SJCRH30 (cell line): ENCODE data around the gene TMEM232. TPM values are rescaled to one million over a fixed set of nuclear protein-coding genes. Genes with fewer than 3 reads are reported as not detected.
"Not testable (repeated sequence)": the region's sequence is repeated elsewhere in the genome, so short reads cannot be mapped to it uniquely, and the experiment has no call there.

Source experiments
- DNase-seq, 2 experiments: peaks; one replicate each; pipeline ENCODE4 v3.0.0-alpha.2; 2015 to 2020
- H3K27ac ChIP-seq: fragments of 250-450 bp; sonication (Bioruptor Pico); 2 replicates; pipeline ENCODE4 v1.5.1; 2020; ENCODE audit warnings: mild to moderate bottlenecking, moderate library complexity
- H3K27me3 ChIP-seq: fragments of 250-450 bp; sonication (Bioruptor Pico); 2 replicates; pipeline ENCODE4 v1.5.1; 2020; ENCODE audit warnings: mild to moderate bottlenecking, moderate library complexity
- H3K36me3 ChIP-seq: fragments of 250-450 bp; sonication (Bioruptor Pico); 2 replicates; pipeline ENCODE4 v1.5.1; 2020; ENCODE audit warnings: mild to moderate bottlenecking, moderate library complexity
- H3K4me1 ChIP-seq: fragments of 250-450 bp; sonication (Bioruptor Pico); 2 replicates; pipeline ENCODE4 v1.5.1; 2020; ENCODE audit warnings: mild to moderate bottlenecking, moderate library complexity
- H3K4me3 ChIP-seq: fragments of 250-450 bp; sonication (Bioruptor Pico); 2 replicates; pipeline ENCODE4 v1.5.1; 2020; ENCODE audit warnings: mild to moderate bottlenecking, moderate library complexity
- H3K9me3 ChIP-seq: fragments of 250-450 bp; sonication (Bioruptor Pico); replicated peaks from 2 replicates; pipeline ENCODE4 v1.5.1; 2020; ENCODE audit warnings: mild to moderate bottlenecking, moderate library complexity
- total RNA-seq: library from RNA; depleted of rRNA; stranded (reverse); fragments of >200 nt; shearing (Covaris generic); gene quantifications from 2 replicates; pipeline ENCODE4 v1.2.3, GENCODE V29; 2014

The TMEM232 gene
- total RNA-seq, 1 experiment from 2014 or later = 0.97 TPM

DNA sequence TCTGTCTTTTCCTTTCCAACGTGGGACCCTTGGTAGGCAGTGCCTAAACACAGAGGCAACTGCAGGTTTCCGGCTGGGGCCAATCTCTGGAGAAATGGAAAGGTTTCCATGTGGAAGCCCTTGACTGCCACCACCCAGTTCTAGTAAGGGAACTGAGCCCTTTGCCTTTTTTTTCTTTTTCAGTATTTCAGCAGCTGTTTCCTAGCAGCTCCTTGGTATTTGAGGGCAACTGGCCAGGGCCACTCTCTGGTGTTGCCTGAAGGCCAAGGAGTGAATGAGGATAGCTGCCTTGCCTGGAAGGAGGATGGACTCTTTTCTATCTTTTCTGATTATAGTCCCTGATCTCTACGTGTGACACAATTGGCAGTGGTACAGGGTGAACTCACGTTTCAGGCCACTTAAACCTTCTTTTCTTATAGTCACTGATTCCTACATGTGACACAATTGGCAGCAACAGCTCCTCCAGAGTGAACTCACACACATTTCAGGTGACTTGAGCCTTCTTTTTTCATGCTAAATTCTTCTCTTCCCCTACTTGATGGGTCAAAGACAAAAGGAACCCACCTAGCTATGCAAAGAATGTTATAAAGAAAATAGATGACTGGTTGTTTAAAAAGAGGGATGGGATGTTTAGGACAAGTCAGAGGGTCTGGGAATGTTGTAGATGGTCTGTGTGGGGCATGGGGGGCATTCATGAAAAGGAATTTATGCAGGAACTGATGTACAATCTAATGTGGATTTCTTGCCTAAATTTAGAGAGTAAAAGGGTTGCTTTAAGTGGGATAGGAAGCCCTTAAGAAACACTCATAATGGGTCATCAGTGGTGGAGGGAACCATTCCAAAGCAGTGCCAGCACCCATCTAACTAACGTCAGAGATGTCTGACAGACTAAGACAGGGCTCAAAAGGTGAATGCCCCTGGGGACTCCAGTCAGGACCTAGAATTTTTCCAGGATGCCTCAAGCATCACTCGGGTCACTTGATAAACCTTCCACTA, 190.1 kb downstream of the TMEM232 start:
- peak in 1 of 2 experiments; percentile 4 for DNase-seq
- no peaks in the 10 kb centered on the region for H3K27me3 ChIP-seq

DNA sequence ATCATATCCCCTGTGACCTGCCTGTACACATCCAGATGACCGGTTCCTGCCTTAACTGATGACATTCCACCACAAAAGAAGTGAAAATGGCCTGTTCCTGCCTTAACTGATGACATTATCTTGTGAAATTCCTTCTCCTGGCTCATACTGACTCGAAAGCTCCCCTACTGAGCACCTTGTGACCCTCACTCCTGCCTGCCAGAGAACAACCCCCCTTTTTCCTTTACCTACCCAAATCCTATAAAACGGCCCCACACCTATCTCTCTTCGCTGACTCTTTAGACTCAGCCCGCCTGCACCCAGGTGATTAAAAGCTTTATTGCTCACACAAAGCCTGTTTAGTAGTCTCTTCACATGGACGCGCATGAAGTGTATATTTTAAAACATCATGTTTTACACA, 191.3 kb downstream of the TMEM232 start:
- not testable (repeated sequence) for H3K9me3 ChIP-seq, DNase-seq, H3K36me3 ChIP-seq, H3K4me3 ChIP-seq, H3K4me1 ChIP-seq, H3K27ac ChIP-seq, H3K27me3 ChIP-seq

More for the DNA sequence above, 190.1 kb downstream of the TMEM232 start:
- no peaks in the 10 kb centered on the region for H3K4me1 ChIP-seq
- H3K27ac ChIP-seq = no peak overlapping the region
- no peak overlapping the region for H3K4me3 ChIP-seq
- no peaks in the 10 kb centered on the region for H3K9me3 ChIP-seq
- H3K36me3 ChIP-seq = no peaks in the 10 kb centered on the region

DNA sequence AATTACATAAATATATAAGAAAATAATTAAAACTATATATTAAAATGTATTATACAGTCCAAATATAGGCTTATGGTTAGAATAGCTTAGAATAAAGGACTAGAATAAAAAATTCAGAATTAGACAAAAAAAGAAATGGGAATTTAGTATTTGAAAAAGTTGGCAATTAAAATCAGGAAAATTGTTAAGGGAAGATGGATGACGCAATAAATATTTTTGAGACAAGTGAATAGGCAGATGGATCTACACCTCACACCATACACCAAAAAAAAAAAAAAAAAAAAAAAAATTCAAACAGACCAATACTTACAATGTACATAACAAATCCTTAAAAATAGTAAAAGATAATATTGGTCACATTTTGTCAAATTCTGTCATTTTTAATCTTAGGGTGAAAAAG, 200.7 kb downstream of the TMEM232 start:
- Histone ChIP-seq H3K4me3 (no peak overlapping the region), H3K9me3 (no peaks in the 10 kb centered on the region), H3K27me3 (no peaks in the 10 kb centered on the region), H3K27ac (no peak overlapping the region), H3K4me1 (no peaks in the 10 kb centered on the region), H3K36me3 (no peaks in the 10 kb centered on the region)
- no peak for DNase-seq

DNA sequence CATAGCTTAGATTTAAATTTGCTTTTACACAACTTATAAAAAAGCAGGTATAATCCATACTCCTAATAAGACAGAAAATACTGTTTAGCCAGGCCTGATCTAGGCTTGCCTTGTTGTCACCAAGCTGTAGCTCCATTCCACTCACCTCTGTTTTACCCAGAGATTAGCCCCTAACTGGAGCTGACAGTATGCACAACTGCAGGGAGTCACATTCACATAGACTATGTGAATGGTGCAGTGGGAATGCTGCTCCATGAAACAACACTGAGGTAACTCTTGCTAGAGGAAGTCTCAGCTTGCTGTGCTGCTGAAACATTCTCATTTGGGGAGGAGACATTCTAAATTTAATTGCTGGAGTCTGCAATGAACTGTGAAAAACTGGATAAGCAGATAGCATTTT, 209.1 kb downstream of the TMEM232 start:
- H3K4me1 ChIP-seq = no peaks in the 10 kb centered on the region
- no peak overlapping the region for H3K4me3 ChIP-seq
- H3K36me3 ChIP-seq = no peaks in the 10 kb centered on the region
- H3K27ac ChIP-seq = no peak overlapping the region
- H3K27me3 ChIP-seq = no peaks in the 10 kb centered on the region; the same call in 1 of the 2 replicates
- no peak for DNase-seq
- no peaks in the 10 kb centered on the region for H3K9me3 ChIP-seq

DNA sequence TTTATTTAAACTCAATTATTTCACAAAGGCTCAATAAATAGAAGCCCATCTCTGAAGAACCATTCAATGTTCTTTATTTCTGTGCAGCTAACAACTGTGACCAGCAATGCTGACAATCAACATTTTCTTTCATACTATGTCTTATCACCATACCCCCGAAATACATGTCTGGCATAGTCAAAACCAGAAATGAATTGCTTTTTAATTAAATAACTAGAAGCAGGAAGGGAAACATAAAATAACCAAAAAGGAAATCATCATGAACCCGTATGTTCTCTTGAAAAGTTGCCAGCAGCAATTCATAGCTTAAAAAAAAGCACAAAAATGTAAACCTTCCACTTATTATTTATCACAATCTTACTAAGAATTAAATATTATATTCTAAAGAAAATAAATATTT, 212.4 kb downstream of the TMEM232 start:
- no peaks in the 10 kb centered on the region for H3K36me3 ChIP-seq
- H3K9me3 ChIP-seq = no peaks in the 10 kb centered on the region
- DNase-seq = no peak
- no peak overlapping the region for H3K27ac ChIP-seq
- H3K27me3 ChIP-seq = no peaks in the 10 kb centered on the region; the same call in 1 of the 2 replicates
- no peak overlapping the region for H3K4me3 ChIP-seq
- H3K4me1 ChIP-seq = no peaks in the 10 kb centered on the region

DNA sequence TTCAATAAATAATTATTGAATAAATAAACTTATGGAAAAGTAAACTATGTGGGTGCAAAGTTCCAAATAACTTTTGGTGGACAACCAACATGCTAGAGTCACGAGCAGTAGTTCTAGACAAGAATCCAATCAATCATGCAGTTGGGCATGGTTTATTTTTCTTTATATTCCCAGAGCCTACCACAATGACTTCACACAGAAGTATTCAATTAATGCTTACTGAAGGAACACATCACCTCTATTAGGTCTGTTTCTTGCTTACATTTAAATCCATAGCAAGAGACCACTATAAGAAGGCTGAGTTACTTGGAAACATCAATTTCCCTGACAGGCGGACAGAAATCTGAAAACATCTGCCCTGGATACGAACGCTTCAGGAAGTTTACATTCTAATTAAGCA, 214.2 kb downstream of the TMEM232 start:
- no peak overlapping the region for H3K27ac ChIP-seq
- no peak for DNase-seq
- no peaks in the 10 kb centered on the region for H3K36me3 ChIP-seq
- no peaks in the 10 kb centered on the region for H3K4me1 ChIP-seq
- no peak overlapping the region for H3K4me3 ChIP-seq
- no peaks in the 10 kb centered on the region; the same call in 1 of the 2 replicates for H3K27me3 ChIP-seq
- H3K9me3 ChIP-seq = no peaks in the 10 kb centered on the region

DNA sequence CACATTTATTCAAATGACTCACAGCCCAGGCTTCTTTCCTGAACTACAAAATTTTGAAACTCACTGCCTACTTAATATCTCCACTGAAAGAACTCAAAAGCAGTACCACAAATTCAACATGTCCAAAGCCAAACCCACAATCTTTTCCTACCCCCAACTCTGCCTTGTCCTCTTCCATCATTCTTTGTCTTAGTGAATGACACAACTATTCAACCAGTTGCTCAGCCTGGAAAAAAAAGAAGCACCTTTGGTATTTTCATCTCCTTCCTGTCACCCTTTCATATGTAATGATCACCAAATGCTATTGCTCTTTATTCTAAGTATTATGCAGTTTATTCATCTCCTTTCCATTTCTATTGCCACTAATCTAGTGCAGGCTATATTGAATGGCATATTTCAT, 216.3 kb downstream of the TMEM232 start:
- Histone ChIP-seq H3K4me1 (no peaks in the 10 kb centered on the region), H3K4me3 (no peak overlapping the region), H3K9me3 (no peaks in the 10 kb centered on the region), H3K36me3 (no peaks in the 10 kb centered on the region), H3K27me3 (no peaks in the 10 kb centered on the region; the same call in 1 of the 2 replicates), H3K27ac (no peak overlapping the region)
- no peak for DNase-seq

DNA sequence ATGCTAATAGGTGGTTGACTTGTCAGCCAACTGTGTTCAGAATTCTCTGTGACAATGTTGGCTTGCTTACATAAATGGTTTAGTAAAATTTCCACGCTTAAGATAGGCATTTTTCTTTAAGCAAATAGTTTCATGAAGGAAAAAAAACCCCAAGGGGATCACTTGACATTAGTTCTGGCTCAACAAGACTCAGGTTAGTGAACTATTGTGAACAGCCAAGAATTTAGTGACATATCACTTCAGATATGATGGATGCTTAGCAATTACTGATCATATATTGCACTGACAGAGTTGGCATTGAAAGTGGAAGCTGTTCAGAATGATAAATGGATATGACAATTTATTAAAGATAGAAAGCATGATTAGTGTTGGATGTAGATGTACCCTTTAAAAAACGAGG, 218.5 kb downstream of the TMEM232 start:
- no peak overlapping the region for H3K4me3 ChIP-seq
- H3K9me3 ChIP-seq = no peaks in the 10 kb centered on the region

DNA sequence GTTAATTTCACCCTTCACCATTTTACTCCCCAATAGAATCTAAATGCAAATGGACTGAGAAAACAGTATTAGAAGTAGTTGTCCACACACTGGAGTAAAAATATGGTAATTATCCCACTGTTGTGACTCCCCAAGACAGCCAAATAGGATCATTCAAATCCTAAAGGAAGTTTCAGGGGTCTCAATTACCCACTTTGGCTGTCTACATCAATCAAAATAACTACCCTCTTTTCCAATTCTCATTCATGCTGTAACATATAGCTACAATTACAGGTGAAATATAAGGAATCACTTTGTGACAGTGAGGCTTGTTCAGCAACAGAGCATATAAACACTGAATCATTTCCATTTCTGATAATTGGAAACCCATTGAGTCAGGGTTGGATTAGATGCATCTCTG, 220.1 kb downstream of the TMEM232 start:
- Histone ChIP-seq H3K4me3 (no peak overlapping the region), H3K36me3 (no peaks in the 10 kb centered on the region), H3K9me3 (no peaks in the 10 kb centered on the region), H3K27me3 (no peaks in the 10 kb centered on the region; the same call in 1 of the 2 replicates), H3K27ac (no peak overlapping the region), H3K4me1 (no peaks in the 10 kb centered on the region)
- DNase-seq = no peak

More for the DNA sequence above, 218.5 kb downstream of the TMEM232 start:
- H3K4me1 ChIP-seq = no peaks in the 10 kb centered on the region
- no peak for DNase-seq
- no peaks in the 10 kb centered on the region for H3K36me3 ChIP-seq
- H3K27me3 ChIP-seq = no peaks in the 10 kb centered on the region; the same call in 1 of the 2 replicates
- H3K27ac ChIP-seq = no peak overlapping the region

DNA sequence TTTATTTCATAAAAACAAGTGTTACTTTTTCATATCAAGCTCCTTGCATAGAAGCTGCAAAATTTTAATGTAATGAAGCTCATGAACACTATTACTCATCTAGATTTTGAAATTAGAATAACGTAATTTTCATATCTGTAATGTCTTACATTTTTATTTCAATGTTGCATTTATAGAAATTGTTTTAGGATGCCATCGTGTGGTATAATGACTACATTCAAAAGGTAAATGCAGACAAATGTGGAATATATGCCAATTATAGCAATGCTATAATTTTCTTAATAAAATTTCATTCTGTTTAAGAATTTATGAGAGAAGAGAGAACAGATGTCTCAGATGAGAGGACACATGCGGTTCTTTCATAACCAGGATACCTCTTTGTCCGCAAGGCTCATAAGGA, 230.2 kb downstream of the TMEM232 start:
- Histone ChIP-seq H3K27me3 (no peaks in the 10 kb centered on the region), H3K4me1 (no peaks in the 10 kb centered on the region), H3K4me3 (no peak overlapping the region), H3K27ac (no peak overlapping the region), H3K36me3 (no peaks in the 10 kb centered on the region), H3K9me3 (no peaks in the 10 kb centered on the region)
- DNase-seq = no peak

DNA sequence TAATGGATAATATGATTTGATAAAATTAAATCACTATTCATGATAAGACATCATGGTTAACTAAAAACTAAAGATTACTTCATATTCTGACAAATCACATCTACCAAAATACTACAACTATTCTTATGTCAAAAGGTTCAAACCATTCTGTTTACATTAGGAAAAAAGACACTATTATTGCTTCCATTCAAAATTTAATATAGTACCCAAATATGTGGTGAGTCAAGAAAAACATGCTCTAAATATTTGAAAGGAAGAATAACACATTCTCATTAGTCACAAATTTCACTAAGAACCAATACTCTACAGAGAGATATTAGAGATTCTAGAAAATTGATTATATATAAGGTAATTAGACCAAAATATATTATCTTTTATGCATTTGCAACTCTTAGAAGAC, 234.0 kb downstream of the TMEM232 start:
- no peak overlapping the region for H3K27ac ChIP-seq
- no peaks in the 10 kb centered on the region for H3K27me3 ChIP-seq
- no peaks in the 10 kb centered on the region for H3K9me3 ChIP-seq
- H3K36me3 ChIP-seq = no peaks in the 10 kb centered on the region
- no peak for DNase-seq
- no peaks in the 10 kb centered on the region for H3K4me1 ChIP-seq
- H3K4me3 ChIP-seq = no peak overlapping the region

DNA sequence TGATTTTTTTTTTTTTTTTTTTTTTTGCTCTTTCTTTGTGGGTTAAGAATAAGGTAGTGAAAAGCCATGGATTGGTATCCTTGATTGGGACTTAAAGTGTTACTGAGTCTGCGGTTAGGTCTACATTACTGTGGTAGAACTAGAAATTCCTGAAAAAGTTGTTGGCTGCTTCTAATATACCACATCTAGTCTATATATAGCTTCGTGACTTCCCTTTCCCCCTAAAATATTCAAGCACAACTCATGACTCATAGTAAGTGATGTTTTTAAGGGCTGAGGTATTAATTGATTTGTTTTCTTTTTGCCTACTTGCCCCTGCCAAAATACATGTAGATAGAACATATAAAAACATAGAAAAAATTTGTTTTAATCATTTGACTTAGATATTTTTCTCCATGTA, 247.6 kb downstream of the TMEM232 start:
- H3K4me3 ChIP-seq = no peak overlapping the region
- peaks cover 13% of the 10 kb centered on the region for H3K4me1 ChIP-seq
- H3K9me3 ChIP-seq = no peaks in the 10 kb centered on the region
- no peaks in the 10 kb centered on the region for H3K36me3 ChIP-seq
- peak in 1 of 2 experiments; percentile 64 for DNase-seq
- H3K27me3 ChIP-seq = no peaks in the 10 kb centered on the region
- no peak overlapping the region for H3K27ac ChIP-seq

DNA sequence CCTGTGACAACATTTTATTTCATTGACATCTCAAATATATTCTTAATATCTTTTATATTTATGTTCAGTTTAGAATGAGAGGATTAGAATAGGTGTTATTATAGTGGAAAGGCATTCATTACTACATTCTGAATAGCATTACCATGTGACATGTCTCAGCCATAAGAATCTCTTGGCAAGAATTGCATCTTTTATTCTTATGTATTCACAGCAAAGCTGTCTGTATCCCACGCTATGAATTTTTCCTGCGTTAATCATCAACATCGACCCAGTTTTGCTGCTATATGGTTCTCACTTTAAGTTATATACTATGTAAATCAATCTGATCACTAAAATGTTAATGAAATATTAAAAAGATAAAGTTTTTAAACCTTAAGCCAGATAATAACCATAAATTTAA, 248.6 kb downstream of the TMEM232 start:
- no peak overlapping the region for H3K4me3 ChIP-seq
- no peaks in the 10 kb centered on the region for H3K27me3 ChIP-seq
- DNase-seq = no peak
- no peak overlapping the region for H3K27ac ChIP-seq
- H3K4me1 ChIP-seq = peaks cover 13% of the 10 kb centered on the region
- no peaks in the 10 kb centered on the region for H3K36me3 ChIP-seq
- H3K9me3 ChIP-seq = no peaks in the 10 kb centered on the region

DNA sequence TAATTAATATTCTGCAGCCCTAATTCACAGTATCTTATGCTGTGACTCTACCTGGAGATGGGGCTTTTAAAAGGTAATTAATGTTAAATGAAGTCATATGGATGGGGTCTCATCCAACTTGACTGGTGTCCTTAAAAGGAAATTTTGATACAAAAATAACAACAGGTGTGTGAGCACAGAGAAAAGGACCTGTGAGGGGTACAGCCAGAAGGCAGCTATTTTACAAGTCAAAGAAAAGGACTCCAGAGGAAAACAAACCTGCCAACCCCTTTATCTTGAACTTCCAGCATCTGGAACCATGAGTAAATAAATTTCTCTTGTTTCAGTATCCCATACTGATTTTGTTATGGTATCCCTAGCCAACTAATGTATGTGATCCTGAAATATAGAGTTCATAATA, 250.3 kb downstream of the TMEM232 start:
- no peak overlapping the region for H3K27ac ChIP-seq
- no peaks in the 10 kb centered on the region for H3K36me3 ChIP-seq
- H3K4me3 ChIP-seq = no peak overlapping the region
- no peaks in the 10 kb centered on the region for H3K27me3 ChIP-seq
- H3K9me3 ChIP-seq = no peaks in the 10 kb centered on the region
- DNase-seq = no peak
- H3K4me1 ChIP-seq = peaks cover 13% of the 10 kb centered on the region

DNA sequence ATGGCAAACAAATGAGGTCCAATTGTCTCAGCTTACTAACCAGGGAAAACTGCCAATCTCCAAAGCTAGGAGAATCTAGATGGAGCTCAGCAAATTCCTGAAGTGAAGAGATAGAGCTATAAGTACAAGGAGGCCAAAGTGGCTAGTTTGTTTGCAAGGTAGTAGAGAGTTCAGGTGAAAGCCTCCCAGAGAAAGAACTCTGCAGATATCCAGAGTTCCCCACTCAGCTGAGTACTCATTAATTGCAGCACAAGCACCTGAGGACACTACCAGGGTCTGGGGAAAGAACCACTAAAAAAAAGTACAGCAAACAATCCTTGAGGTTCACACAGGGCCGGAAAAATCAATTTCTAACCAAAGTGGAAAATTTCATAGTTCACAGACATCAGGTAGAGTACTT, 250.9 kb downstream of the TMEM232 start:
- Histone ChIP-seq H3K27ac (no peak overlapping the region), H3K9me3 (0 out of 2 replicates have a peak, but pooled peaks cover 6% of the 10 kb centered on the region), H3K4me1 (peaks cover 13% of the 10 kb centered on the region), H3K27me3 (no peaks in the 10 kb centered on the region), H3K36me3 (no peaks in the 10 kb centered on the region), H3K4me3 (no peak overlapping the region)
- no peak for DNase-seq
